ENCODE measurements around the gene UBAC2.

UBAC2 gene

DNA sequence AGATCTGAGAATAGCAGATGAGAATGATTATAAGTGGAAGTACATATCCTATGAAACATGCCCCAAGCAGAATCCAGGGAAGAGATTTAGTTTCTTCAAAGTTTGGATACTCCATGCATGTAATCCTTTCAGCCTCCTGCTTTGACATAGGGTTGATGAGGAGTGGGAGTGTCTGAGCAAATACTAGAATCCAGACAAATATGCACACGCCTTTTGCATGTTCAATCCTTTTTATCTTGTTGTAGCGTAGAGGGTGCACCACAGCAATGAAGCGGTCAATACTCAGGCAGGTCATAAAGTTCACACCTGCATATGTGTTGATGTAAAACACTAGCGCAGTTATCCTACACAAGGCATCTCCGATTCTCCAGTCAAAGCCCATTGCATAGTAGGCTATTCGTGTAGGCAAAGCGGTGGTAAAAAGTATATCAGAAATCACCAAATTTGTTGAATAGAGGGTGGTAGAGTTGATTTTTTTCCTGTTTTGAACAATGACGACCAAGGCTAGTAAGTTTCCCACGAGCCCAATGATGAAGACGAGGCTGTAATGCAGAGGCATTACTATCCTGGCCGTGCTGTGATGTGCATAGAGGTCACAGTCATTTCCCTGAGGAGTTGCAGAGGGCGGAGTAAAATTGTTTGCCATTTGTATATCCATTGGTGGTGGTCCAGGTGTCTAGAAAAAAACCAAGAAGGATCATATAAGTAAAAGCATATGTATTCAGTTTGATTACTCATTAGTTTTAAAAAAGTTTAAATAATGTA lies 95.0 kb downstream of the UBAC2 start:
- DNase-seq (ENCODE audit: low spot score), result no peak

DNA sequence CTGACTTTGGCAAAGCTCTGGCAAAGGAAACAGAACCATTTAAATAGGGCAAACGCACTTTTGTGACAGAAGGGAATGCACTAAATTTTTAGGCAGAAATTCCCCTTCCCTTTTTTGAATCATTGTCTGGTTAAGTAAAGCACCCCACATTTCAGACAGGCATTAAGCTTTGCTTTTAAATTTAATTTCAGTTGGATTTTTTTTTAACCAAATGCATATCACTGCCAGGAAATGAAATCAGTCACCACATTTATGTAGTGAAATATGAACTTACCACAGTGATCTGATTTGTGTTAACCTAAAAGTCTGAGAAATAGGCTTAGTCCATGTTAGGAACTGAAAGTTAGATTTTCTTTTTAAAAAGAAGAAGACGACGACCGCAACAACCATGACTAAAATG lies 95.7 kb downstream of the UBAC2 start:
- DNase-seq (ENCODE audit: low spot score), result peak; percentile 69

DNA sequence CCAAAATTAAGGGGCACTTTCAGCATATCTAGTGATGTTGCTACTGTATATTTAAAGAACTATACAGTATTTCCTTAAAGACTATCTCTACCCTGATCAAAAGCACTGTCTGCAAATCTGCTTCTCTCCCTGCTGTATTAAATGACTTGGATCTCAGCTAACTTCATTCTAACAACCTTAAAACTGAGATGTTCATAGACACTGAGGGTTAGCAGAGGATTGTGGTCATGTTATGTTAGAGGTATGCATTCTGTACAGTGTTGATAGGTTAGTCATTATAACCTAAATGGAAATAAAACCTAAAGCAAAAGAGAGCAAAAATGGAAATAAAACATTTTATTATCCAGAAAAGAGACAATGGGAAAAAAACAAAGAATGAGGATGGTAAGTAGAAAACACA lies 96.7 kb downstream of the UBAC2 start:
- DNase-seq (ENCODE audit: low spot score), result peak; percentile 40

DNA sequence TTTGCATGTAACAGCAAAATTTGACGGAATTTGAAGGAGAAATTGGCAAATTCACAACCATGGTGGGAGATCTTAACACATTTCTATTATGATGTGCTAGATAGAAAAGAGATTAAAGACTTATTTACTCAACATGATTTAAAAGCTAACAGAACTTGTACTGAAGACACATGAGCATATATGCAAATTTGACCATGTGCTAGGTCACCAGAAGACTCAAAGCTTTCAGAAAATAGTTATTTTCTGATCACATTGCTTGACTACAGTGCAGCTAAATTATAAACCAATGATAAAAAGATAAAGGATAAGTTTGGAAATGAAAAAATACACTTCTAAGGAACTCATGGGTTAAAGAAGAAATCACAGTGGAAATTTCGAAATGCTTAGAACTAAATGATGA lies 97.4 kb downstream of the UBAC2 start:
- DNase-seq (ENCODE audit: low spot score), result peak; percentile 28

DNA sequence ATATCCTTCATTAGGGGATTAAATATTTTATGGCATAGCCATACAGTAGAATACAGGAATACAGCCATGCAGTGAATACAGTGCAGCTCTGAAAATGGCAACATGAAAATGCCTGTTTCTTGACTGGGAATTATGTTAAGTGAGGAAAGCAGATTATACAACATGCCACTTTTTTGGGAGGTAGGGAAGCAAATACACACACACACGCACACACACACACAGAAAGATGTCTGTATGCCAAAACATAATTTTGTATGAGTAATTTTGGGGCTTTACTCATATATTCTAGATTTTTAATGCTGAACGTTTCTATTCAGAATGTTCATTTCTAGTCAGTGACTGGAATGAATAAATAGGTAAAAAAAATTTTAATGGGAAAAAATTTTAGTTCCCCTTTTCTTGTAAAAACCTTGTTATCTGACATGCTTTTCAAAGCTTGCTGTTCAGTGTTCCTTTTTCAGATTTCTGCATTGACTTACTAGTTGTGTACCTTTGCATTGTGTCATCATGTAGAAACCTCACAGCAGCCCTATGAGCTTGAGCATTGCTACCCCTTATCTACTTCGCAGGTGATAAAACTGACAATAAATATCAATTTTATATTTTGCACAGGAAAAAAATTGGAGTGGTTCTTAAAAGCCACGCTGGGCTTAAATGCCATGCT lies 98.7 kb downstream of the UBAC2 start:
- DNase-seq (ENCODE audit: low spot score), result no peak

DNA sequence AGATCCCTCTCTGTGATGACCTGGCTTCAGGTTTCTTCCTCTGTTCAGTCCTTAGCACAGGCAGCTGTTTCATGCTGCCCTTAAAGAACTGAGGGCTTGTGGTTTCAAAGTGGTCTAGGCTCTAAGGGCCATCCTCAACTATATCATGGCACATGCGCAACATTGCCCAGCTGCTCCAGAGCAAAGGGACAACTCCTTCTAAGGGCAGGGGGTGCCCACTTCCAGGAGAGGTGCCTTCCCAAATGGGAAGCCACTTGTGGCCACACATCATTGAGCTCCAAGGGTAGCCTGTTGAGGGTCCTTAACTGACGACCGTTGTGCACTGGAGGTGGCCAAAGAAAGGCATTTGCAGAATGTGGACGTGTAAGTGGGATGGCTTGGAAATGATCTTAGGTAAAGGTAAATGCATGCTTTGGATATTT lies 99.3 kb downstream of the UBAC2 start:
- no peak for DNase-seq (ENCODE audit: low spot score)

DNA sequence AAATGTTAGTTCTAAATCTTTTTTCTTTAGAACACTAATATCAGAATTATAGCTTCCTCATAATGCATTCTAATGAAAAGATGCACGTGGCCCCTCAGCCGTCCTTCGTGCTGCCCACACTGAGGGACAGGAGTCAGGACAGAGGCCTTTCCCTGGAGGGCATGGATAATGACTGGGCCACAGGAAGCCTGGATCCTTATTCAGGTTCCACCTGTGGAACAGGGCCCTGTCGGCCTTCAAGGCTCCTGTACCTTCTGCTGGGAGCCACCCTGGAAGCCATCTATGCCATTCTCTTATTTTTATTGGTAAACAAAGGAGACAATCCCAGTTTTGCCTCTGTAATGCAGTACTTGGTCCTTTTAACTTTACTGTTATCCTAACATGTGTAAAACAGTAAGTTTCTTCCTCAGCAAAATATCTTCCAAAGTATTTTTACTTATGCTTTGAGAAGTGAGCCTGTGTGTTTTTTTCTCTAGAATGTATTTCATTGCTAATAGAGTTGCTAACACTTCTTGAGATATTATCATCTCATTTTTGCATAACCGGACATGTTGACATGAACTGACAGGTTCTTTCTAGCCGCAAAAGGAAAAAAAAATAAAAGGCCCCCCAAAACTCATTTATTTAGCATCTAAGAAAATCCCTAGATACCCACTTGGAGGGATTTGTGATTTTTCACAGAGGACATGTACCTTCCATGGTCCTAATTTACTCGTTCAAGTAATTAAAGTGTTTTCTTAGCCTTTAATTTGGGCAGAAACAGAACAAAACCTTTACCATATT lies 100.6 kb downstream of the UBAC2 start:
- no peak for DNase-seq (ENCODE audit: low spot score)

DNA sequence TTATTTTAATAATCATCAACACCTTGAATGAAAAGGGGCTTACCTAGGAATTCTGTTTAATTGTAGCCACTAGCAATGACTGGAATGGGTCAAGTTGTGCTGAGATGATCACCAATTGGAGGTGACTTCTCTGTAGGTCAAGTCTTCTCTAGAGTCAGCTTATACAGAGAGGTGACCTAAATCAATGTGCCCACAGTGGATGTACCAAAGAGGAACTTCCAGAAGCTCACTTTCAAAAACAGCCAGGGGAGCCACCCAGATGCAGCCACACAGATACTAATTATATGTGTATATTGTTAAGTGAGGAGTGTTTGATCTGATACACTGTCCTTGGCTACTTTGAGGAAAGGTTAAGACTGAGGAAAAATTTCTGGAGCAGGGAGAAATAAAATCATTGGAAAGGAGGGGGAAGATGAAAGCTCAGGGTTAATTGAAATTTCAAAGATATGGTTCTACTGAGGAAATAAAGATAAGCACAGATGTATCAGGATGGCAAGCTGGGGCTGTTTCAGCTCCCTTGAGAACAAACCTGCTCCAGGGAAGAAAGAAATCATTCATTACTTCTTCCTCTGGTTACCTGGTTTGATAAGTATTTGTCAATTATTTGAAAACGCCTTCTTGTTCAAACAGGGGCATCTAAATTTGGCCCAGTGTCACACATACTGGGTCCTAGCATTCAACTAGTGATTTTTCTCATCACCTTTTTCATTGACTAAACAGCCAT lies 101.4 kb downstream of the UBAC2 start:
- no peak for DNase-seq (ENCODE audit: low spot score)

DNA sequence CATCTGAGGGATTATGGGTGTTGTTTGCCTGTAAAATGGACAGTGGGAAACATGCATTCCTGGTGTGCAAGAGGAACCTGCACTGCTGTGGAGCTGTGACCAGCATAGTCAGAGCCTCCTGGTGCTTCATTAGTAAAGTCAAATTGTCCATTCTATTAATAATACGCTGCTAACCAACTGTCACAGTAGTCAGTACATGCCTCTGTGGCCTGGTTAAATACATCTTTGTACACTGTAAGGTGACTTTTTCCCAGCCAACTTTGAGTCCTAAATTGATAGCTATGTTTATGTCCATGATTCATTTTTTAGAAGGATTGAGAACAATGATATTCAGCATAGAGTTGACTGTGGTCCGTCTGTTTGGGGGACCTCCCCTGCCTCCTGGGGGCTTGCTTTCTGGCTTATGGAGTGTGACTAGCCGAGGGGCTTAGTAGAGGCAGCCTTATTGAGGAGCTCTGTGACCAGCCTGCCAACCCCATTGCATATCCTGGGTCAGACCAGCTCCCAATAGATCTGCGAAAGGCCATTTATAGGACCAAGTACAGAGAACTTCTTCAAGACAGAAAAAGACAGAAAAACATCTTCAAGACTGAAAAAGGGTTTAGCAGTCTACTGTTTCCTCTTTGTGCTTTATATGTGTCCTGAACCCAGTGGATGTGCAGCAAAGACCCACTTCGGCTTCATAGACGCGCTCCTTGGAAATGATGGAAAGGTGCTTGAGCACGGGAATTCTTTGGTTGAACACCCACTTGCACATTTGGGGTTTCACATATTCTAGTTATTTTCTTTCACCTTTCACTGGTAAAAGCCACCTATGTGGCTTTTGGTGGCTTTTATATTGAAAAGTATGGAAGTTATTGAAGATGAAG lies 102.2 kb downstream of the UBAC2 start:
- no peak for DNase-seq (ENCODE audit: low spot score)

DNA sequence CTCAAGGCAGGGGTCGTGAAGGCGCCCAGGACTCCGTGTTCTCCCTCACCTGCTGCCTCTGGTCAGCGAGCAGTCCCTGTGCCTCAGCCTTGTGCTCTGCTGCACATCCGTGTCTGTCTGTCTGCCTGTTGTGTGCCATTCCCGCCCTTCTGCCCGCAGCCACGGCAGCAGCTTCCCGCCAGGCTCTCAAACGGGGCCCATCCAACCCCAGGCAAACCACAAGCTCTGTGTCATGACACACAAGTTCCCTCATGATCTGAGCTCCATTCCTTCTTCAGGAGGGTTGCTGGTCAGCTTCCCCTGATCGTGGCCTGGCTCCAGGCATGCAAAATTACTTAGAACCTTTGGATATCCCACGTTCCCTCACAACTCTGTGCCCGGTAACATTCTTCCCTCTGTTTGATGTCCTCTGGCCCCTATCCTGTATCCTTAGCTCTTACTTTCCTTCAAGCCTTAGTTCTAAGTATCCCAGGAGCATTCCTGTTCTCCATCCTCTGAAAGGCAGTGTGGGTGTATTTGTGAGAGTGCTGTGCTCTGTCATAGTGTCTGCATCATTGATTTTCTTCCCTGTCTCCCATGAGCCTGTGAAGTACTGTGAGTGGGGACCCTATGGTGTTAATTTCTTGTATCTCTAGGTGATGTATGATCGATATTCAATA lies 103.3 kb downstream of the UBAC2 start:
- DNase-seq (ENCODE audit: low spot score), result peak; percentile 71

DNA sequence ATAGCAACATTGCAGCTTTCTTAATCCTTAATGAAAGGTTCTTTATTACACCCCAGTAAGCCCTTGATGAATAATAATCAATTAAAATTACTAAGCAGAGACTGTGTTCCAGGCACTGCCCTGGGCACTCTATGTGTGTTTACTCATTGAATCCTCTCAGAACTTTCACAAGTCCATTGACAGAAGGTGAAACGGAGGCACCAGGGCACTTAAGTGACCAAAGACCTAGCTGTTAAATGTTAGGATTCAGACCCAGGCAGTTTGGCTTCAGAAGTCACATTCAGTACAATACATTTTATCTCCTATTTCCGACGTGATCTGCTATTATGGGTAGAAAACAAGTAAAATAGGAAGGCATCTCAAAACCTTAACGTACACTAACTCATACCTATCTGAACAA lies 103.9 kb downstream of the UBAC2 start:
- DNase-seq (ENCODE audit: low spot score), result no peak

DNA sequence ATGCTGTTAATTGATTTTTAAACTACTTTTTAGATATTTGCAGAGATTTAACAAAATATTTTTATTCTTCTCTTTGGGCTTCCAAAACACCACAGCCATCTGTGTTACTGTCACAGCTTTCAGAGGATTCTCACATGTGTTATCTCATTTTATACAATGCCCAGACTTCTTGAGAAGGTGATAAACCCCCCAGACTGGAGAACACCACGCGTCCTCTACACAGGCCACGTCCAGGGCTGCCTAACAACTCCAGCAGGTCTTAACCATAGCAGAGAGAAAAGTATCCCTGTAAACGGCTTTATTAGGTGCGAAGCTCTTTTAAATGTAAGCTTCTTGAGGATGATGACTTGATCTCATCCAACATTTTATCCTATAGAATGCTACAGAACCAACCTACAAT lies 104.5 kb downstream of the UBAC2 start:
- no peak for DNase-seq (ENCODE audit: low spot score)

DNA sequence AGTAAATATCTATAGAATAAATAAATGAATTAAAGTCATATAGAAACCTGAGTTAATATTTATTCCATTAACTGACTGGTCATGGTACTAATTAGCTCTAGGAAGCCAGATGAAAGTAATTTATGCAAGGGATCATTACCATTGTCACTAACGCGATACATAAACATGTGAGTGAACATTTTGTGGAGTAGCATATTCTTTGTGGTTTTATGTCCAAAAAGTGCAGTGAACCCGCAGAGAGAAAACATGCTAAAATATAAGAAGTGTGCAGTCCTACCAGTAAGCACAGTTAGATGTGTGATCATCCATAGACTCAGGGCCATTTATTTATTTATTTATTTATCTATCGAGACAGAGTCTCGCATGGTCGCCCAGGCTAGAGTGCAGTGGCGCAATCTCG lies 104.9 kb downstream of the UBAC2 start:
- DNase-seq (ENCODE audit: low spot score), result no peak

DNA sequence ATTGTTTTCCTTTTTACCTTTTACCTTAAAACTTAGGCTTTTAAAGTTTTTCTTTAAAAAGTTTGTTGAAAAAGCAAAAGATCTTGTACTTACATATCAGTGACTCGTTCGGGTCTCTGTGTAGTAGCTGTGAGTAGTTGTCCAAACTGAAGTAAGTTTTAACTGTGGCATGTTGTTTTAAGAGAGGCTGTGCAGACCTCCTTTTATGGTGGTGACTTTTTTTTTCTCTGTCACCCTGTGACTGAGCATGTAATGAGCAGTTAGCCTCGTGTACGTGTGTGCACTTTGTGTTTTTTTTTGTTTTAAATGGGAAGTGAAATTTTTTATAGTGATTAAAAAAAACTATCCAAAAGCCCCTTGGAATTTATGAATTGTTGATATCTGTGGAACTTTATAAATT lies 106.6 kb downstream of the UBAC2 start, which contains the start of gene GPR183:
Gene GPR183 (minus strand): TSS at position 153 of the 400 bp plus-strand sequence. CDS start 11,254 bp downstream, outside the sequence.
- peak; percentile 79 for DNase-seq (ENCODE audit: low spot score)

DNA sequence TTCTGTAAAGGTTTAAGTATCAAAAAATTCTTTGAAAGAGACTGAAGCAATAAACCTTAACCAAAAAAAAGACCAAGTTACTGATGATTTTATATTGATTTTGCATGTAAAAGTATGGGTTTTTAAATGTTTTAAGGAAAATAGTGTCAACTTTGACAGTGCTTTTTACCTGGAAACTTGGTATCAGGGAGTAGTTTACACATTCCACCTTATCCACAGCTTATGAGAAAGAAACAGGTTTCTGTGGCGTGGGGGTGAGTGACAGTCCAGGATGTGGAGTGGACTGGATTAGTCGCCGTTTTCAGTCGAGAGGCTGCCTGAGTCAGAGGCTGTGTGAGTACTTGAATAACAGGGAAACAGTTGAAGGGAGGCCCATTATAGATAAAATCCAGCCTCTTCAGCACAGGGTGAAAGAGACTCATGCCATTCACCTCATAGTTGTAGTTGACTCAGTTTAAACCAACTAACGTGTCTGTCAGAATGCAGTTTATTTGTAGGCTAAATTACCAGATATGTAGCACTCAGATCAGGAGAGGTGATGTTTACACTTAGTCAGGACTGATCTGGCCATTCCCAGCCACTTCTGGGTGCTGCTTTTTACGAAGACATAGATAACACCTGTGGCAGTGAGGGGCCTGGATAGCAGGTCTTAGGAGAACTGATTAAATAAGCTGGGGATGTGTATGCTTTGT lies 107.1 kb downstream of the UBAC2 start:
- peak; percentile 91 for DNase-seq (ENCODE audit: low spot score)

DNA sequence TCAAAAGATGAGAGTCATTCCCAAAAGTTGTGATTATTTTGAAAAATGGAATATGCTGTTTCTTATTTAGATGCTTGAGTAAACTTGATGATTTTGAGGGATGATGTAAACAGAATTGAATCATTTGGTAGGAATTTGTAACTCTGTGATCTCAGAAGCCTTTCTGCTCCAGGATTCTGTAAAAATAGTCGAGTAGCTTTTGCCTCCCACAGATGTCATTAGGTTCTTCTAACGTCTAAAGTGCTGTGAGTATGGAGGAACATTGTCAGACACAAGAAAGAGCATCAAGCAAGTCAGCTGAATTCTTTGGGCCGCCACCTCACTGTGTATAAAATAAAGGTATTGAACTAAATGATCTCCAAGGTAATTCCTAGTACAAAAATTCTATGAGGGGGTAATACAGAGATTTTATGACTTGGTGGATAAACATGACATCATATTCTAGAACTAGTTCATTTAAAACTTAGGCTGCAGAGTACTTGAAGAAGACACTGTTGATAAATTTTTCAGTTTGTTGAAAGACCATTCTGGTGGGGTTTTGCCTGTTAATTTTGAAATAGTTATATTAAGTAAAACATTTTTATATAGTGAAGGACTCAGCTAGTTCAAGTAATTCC lies 107.9 kb downstream of the UBAC2 start:
- no peak for DNase-seq (ENCODE audit: low spot score)

DNA sequence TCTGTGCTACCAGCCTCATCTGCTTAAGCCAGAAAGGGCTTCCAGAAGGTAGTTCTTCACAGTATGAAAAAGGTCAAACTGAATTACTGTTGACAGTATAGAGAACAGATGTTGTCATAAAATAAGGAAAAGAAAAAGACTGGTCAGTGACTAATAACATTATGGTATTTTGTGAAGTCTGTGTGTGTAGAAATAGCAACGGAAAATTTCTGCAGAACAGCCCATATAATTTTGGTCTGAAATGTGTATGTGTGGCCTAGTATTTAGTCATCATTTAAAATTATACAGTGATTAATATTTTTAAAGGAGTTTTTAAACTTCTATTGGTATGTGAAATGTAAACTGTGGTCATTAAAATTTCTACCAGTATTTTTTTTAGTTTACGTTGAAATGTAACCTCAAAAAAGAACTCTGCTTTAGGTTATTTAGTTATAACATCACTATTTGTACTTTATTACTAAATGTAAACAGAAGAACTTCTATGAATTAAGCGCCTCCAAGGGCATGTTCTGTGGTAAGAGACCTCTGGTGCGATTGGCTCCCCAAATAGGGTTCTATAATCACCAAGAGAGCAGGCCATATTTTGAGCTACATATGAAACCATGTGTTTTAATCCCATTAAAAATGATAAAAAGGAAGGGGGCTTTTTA lies 109.9 kb downstream of the UBAC2 start:
- DNase-seq (ENCODE audit: low spot score), result peak; percentile 60

DNA sequence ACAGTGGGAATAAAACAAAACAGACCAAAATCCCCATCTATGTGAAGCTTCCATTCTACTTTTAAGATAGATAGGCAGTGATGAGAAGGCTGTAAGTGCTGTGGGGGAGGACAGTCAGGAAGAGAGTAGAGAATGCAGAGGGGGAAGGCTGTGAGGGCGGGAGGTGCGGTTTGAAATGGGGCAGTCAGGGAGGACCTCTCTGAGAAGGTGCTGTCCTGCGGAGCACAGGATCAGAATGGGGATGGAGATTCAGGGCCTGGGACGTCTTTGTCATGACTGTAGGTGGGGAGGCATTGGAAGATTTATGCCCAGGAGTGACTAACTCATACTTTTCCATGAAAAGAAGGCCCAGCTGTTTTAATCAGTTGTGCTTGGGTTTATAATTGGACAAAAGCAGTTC lies 110.5 kb downstream of the UBAC2 start:
- DNase-seq (ENCODE audit: low spot score), result peak; percentile 56

Data from activated CD4-positive, alpha-beta T cell treated with anti-CD3 and anti-CD28 coated beads, Interleukin-2, Interleukin-4, amounts not matched to agents 100 ng/mL and 50 ng/mL, durations not matched to agents 16 hours and 8 hours (primary cell).